GM19467 (cell line): ENCODE data around the gene ABTB1.
"Not testable (repeated sequence)": the region's sequence is repeated elsewhere in the genome, so short reads cannot be mapped to it uniquely, and the experiment has no call there.

Source experiments
- ATAC-seq: cut with Tn5 transposase; IDR thresholded peaks from one replicate; pipeline ENCODE4 v1.9.1; 2021; ENCODE audit warnings: mild to moderate bottlenecking, moderate library complexity; ENCODE audit not compliant: unreplicated experiment

ABTB1 gene

DNA sequence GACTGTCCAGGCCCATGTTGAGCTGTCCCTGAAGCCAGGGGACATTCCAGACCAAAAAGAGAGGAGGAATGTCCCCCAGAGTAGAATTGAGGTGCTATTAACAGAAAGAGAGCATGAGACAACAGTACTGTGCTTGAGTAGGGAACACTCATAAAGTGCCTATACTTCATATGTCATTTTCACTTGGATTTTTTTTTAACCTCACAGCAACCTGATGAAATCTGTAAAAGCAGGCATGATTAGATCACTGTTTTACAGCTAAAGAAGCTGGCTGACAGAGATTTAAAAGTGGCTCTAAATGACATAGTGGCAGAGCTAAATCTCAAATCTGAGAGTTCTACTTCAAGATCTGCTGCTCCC is 24.9 kb upstream of the ABTB1 start:
- no peak for ATAC-seq

DNA sequence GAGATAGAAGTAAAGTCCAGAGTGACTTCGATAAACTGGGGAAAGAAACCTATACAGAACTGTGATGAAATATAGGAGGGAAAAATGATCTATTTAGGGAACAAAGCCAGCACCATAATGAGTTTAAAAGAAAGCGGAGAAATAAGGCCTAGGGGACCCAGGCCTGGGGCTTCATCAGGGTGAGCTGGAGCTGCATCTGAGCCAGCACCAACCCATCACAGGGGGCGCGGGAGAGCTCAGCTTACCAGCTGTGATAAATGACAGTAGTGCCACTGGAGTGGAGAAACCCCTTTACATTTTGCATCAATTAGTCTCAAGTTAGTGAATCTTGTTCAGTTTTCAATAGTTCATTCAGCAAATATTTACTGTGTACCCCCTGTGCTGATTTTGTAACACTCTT is 22.5 kb upstream of the ABTB1 start:
- ATAC-seq: no peak

DNA sequence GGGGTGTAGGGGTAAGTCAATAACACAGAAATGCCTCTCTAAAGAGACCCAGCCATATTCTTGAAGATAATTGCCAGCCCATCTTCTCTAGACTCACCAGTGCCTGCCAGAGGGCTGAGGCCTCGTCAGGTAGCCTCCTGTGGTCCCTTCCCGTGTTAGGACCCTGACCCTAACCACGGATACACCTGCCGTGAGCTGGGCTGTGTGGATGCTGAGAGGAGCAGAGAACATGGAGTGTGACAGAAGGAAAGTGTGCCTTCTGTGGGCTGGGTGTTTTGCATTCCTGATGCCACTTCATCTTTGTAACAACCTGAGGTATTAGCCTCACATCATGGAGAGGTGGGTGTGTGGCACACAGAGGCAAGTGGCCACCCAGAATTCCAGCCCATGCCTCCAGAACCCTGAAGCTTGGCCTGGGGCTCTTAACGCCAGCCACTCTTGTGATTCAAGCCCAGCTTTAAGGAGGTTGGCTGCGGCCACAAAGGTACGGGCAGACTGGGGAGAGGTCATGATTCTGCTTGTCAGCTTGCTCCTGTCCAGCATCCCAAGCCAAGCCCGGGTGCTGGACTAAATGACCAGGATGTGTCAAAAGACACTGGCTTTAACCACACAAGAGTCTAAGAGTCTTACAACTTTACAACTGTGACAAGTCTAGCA is 21.1 kb upstream of the ABTB1 start:
- ATAC-seq: no peak

DNA sequence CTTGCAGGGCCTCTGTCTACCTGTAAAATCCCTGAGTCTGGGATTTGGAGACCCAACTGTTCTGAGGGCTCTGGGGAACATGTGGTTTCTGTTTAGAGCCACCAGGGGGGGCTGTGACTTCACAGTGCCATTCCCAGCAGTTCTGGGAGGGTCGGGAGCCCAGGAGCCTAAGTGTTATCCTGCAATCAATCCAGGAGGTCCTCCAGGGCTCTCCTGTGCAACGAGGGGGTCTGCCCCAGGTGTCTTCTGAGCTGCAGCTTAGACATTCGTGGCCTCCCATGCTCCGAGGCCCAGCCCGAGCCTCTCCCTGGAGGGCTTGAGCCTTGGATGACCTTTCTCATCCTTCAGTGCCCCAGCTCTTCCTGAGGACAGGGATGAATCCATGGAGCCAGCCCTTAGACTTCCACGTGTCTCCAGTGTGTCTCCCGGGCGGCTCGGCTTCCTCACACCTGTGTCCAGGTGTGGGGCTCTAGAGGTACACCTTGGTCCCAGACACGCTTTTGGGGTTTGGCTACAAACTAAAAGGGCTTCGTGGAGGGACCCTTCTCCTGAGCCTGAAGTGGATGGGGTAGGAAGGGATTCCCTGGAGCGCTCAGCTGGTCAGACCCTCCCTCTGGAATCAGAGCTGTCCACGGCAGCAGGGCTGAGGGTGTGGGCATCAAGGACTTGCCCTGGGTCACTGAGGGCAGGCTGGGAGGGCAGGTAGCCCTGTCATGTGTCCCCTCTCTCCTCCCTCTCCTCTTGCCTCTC is 20.3 kb upstream of the ABTB1 start:
- ATAC-seq: no peak

DNA sequence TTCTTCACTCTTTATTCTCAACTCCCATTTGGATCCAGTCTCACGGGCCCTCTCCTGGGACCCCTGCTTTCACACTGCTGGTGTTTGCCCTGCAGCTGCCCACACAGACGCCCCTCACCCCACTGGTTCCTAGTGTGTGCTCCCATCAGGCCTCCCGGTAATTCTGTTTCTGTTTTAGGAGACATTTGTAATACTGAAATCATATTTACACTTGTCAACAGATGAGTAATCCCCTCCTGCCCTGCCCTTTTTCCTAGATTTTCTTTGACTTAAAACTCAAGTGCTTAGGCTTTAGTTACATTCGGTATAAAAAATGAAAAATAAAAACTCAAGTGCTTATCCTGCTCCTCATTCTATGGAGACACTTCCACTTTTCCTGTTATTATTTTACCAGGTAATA is 18.4 kb upstream of the ABTB1 start:
- ATAC-seq: no peak

DNA sequence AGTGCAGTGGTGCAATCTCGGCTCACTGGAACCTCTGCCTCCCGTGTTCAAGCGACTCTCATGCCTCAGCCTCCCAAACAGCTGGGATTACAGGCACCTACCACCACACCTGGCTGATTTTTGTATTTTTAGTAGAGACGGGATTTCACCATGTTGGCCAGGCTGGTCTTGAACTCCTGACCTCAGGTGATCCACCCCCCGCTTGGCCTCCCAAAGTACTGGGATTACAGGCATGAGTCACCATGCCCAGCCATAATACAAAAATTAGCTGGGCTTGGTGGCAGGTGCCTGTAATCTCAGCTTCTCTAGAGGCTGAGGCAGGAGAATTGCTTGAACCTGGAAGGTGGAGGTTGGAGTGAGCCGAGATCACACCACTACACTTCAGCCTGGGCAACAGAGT is 17.8 kb upstream of the ABTB1 start:
- not testable (repeated sequence) for ATAC-seq

DNA sequence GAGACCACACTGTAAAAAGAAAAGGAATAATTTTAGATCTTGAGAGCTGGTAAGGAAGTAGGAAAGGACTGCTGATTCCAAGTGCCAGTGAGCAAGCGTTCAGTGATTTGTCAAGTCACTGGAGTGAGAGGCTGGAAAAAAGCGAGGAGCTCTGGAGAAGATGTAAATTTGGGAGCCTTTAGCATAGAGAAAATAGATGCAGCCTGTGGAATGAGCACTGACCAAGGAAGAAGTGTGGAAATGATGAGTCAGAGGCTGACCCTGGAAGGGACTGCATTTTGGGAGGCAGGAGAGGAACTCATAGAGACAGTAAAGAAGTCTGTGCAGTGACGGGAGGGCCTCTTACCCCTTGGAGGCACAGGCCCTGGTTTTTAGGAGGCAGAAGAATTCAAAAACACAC is 17.1 kb upstream of the ABTB1 start:
- no peak for ATAC-seq

DNA sequence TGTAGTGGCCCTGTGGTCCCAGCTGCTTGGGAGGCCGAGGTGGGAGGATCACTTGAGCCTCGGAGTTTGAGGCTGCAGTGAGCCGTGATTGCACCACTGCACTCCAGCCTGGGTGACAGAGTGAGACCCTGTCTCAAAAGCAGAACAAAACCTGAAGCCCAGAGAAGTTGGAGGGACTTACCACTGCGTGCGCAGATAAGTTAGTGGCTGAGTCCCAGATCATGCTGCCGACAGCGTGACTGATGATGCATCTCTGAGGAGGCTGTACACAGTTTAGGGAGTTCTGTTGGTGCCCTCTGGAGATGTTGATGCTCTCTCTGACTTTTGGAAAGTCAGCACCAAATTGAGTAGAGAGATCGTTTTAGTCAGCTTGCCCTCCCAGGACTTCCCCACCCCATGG is 15.8 kb upstream of the ABTB1 start:
- no peak for ATAC-seq

DNA sequence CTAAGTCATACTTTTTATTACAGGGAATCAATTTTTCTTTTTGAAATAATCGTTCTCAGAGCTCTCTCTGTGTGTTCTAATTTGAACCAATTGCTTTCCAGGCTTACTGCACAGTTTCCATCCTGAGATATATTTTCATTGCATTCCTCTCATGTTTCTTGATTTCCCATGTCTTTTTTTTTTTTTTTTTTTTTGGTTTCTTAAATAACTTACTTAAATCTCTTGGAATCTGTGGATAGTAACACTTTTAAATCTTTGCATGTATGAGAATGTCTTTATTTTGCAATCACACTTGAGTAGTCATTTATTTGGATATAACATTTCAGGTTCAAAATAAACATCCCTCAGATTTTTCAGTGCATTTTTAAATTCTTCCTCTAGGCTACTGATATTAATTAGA is 14.5 kb upstream of the ABTB1 start:
- no peak for ATAC-seq

DNA sequence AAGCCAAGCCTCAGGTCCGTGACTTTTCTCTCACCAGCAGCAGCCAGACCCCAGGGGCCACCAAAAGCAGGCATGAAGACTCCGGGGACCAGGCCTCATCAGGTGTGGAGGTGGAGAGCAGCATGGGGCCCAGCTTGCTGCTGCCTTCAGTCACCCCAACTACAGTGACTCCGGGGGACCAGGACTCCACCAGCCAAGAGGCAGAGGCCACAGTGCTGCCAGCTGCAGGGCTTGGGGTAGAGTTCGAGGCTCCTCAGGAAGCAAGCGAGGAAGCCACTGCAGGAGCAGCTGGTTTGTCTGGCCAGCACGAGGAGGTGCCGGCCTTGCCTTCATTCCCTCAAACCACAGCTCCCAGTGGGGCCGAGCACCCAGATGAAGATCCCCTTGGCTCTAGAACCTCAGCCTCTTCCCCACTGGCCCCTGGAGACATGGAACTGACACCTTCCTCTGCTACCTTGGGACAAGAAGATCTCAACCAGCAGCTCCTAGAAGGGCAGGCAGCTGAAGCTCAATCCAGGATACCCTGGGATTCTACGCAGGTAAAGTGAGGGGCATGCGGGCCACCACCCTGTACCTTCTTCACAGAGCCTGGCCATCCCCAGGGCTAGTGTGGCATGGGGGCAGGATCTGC is 12.0 kb upstream of the ABTB1 start:
- ATAC-seq: no peak

DNA sequence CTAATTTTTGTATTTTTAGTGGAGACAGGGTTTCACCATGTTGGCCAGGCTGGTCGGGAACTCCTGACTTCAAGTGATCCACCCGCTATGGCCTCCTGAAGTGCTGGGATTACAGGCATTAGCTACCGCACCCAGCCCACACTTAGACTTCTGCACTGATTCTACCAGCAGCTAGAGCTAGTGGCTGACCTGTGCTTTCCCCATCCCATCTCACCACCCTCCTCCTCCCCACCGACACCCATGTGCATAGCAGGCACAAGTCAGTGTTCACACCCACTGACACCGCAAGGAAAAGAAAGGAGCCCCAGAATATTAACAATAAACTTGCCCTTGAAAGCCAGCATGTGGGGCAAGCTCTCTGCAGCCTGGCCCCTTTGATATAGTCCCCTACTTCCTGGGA is 11.2 kb upstream of the ABTB1 start:
- no peak for ATAC-seq

DNA sequence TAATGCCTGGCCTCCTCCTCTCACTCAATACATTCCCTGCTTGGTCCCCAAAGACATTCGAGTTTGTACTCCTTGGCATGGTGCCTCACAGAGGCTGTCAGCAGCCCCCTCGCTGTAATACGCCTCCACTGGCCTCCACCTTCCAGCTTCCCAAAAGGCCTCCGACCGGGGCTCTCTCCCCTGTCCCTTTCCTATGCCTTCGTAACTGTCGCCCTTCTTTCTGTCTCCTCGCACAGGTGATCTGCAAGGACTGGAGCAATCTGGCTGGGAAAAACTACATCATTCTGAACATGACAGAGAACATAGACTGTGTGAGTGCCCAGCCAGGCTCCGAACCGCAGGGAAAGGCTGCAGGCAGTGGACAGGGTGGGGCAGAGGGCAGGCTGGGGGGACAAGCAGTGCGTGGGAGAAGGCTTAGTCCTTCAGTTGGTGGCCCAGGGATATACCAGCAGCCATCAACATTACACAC is 10.7 kb upstream of the ABTB1 start:
- no peak for ATAC-seq

DNA sequence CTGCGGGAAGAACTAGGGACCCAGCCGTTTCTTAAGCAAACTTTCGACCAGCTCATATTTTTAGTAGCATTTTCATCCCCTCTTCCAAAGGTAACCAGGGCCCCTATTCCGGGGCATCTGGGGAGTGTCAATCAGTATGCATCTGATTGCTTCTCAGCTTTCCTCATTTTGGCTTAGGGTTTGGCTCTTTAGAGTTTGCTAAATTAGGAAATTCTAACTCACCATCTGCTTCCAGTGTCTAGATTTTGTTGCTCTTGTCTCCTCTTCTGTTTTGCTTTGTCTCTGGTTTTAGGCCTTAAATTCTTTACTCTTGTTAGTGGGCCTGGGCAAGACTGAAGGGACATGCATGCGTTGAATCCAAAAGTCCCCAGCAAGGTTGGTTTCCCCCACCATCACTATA is 9.6 kb upstream of the ABTB1 start:
- no peak for ATAC-seq

DNA sequence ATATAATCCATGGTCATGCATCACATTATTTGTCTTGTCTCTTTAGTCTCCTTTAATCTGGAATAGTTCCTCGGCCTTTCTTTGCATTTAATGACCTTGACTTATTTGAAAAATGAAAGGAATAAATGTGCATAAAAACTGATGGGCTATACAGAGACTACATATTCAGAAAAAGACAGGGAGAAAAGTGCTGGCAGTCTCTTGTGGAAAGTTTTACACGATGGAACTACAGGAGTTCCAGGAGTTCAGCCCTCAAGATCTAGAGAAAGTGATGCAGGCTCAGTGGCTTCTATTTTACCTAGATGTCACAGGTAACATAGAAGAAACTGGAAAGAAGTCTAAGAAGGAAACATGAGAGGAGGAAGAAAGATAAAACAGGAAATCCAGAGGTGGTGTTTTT is 7.6 kb upstream of the ABTB1 start:
- ATAC-seq: no peak

DNA sequence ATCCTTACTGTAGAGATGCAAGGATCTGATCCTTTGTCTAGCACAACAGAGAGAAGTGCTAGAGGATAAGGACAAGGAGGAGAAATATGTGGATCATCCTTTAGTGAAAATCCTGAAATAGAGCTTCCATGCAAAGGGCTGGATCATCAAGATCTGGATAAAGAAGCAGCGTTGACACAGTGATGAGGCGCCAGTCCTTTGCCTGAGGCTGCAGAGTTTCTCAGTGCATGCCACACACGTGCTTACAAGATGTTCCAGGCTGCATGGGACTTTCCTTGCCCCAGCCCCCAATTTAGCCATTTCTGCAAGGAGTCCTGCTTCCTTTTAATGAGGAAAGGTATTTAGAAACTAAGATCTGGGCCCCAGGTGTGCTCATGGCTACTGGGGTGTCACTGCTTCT is 7.2 kb upstream of the ABTB1 start:
- no peak for ATAC-seq

DNA sequence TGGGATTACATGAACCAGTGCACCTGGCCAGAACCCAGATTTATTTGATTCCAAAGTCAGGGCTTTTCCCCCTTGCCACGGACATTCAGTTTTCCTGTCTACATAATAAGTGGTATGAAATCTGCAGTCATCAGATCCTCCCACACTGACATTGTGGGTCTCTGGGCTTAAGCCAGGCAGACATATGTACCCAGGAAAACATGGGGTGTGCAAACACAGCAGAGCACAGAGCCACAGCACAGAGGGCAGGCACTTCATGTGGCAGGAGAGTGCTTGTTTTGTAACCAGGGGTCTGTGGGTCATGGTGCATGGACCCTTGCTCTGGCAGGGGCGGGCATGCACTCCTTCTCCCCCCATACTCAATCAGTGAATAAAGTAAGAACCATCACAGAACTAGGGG is 6.1 kb upstream of the ABTB1 start:
- ATAC-seq: no peak

DNA sequence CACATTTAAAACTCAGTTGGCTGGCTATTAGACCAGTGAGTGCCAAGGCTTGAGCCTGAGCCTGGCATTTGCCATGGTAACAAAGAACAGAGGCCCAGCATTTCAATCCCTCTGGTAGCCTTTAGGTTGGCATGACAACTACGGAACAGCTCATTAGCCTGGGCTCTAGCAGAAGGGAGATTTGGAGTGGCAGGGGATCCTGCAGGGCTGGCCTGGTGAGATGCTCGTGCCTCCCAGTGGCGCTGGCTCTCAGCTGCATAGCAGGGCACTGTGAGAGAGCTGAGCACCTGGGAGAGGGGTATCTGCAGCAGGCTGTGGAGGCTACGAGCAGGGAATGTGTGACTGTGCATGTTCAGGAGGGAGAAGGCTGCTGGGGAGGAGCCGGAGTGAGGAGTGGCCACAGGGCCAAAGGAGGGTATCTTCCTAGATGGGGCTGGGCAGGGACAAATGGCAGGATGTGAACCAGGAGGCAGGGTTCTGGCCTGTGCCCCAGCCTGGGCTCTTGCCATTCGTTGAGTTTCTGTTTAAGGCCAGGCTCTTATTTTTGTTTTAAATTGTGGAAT is 5.6 kb upstream of the ABTB1 start:
- no peak for ATAC-seq

DNA sequence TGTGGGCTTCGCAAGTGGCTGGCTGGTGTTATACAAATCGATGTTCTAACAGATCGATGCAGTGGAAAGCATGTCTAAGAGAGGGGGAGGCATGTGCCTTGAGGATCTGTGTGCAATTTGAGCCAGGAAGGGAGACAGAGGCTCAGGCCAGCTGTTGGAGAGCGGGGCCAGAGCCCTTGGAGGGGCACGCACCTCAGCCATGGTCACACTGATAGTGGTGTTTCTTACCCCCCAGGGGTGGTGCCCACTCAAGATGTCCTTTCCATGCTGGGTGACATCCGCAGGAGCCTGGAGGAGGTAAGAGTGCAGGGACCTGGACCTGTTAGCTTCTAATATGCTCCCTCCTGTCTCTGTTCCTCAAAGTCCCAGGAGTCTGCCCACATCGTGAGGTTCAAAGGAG is 3.8 kb upstream of the ABTB1 start:
- ATAC-seq: no peak

DNA sequence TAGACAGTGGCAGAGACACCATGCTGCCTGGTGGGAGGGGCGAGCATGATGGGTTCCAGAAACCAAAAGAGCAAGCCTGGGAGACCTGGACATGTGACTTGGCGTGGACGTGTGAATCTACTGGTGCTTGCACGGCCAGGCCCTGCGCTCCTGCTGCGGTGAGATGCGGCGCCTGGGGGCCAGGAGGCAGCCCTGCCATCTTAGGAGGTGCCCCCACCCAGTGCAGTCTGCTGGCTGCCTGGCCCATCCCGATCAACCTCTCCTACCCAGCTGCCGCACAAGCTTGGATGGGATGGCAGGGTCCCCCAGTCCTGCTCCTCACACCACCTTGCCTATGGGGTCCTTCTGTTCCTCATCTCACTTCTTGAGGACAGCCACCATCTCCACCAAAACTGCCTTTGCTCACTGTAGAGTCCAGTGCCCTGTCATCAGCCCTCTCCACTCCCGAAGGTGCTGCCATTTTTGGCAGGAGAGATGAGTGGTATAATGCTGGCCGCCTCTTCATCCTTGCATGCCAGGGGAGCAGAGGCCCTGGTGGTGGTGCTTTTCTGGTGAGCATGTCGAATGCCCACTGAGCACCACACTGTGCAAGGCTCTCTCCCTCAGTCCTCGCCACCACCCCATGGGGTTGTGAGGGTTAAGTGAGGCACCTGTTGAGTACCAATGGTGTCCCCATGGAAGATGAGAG is 3.1 kb upstream of the ABTB1 start:
- ATAC-seq: no peak

DNA sequence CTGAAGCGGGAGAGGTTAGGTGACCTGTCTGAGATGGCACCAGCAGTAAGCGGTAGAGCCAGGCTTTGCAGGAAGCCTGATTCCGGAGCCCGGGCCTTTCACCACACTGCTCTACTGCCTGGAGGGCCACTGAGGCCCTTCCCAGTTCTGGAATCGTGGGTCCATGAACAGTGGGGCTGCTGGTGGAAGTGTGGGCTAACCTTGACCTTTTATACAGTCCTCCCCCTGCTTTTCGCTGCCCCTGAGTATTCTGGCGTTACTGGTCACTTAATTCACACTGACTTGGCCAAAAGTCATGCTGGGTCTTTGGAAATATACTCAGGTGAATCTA is 2.6 kb upstream of the ABTB1 start:
- ATAC-seq: no peak

DNA sequence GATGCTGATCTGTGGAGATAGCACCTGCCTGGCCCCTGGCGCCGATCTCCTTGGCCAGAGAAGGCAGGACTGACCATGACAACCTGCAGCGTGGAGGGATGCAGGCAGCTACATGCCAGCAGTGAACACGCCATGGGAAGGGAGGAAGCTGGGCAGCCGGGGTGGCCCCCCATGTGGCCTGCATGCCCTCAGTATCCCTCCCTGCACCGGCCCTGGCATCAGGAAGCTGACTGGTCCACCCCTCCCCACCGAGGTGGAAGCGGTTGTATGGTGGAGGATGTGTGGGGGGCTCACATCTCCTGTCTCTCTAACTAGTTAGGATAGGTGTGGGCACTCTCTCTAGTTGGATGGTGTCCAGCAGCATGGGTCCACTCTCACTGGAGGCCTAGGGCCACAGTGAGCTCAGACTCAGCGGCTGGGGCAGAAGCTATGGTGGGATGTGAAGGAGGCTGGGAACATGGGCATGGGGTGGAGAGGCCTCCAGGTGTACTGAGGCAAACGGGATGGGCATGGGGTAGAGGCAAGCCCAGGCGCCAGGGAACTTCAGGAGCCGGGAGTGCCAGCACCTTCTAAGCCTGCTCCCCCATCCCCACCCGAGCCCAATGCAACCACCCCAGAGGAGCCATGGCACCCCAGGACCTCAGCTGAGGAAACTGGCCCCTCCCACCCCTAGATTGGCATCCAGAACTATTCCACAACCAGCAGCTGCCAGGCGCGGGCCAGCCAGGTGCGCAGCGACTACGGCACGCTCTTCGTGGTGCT is 1.8 kb upstream of the ABTB1 start:
- no peak for ATAC-seq
